ENCODE measurements around the gene ZNF689. TPM values are rescaled to one million over a fixed set of nuclear protein-coding genes. Genes with fewer than 3 reads are reported as not detected.

The ZNF689 gene
- total and polyA plus RNA-seq, 7 donors = 3.6 to 10.3 (median 7.9) TPM

- Histone ChIP-seq H3K36me3 (peaks cover 20 to 63% (median 51%) of the 10 kb centered on the region in 4 donors), H3K27ac (peak overlapping the region; percentile 83 to 97 (median 94)), H3K4me3 (peak overlapping the region; percentile 13 to 96 (median 37)), H3K9me3 (no peaks in the 10 kb centered on the region), H3K27me3 (no peaks in the 10 kb centered on the region), H3K4me1 (peaks cover 0 to 58% (median 55%) of the 10 kb centered on the region in 4 donors)
- peak in 1 of 2 donors; percentile 10 for TF ChIP-seq POLR2A (IDR thresholded peaks at IDR 0.05)
- TF ChIP-seq EP300 (IDR thresholded peaks at IDR 0.05) = no peak
- TF ChIP-seq POLR2AphosphoS5 (IDR thresholded peaks at IDR 0.05) = peak in 2 of 4 donors; percentile 32 to 41
- no peak for TF ChIP-seq CTCF (IDR thresholded peaks at IDR 0.05)
- WGBS, 2 donors = 24 to 36% methylated on average over 32 of the region's 32 CpGs
- intact Hi-C loops (cut with DNase I) = loop anchor here (2.0 to 10.0 kb wide), 4 partner anchors 130 to 842 kb away; partner anchors contain the start of genes FBXL19, PAGR1, PRRT2 and TBX6
- DNase-seq = no peak
These were observed 47.0 kb upstream of the ZNF689 start for GRCh38 chr16:30656974-30657865.

GRCh38 chr16:30656388-30656787, 46.2 kb upstream of the ZNF689 start:
- H3K36me3 ChIP-seq = peaks cover 20 to 55% (median 44%) of the 10 kb centered on the region in 4 donors
- intact Hi-C loops (cut with DNase I) = loop anchor here (2.0 to 10.0 kb wide), 4 partner anchors 130 to 842 kb away; partner anchors contain the start of genes FBXL19, PAGR1, PRRT2 and TBX6

GRCh38 chr16:30655815-30656347, 45.7 kb upstream of the ZNF689 start:
- DNase-seq = no peak
- intact Hi-C loops (cut with DNase I) = loop anchor here (2.0 to 10.0 kb wide), 4 partner anchors 129 to 841 kb away; partner anchors contain the start of genes FBXL19, PAGR1, PRRT2 and TBX6
- 96% methylated on average over 12 of the region's 12 CpGs for WGBS, 2 donors
- TF ChIP-seq EP300 (IDR thresholded peaks at IDR 0.05) (no peak), CTCF (IDR thresholded peaks at IDR 0.05) (no peak), POLR2A (IDR thresholded peaks at IDR 0.05) (no peak), POLR2AphosphoS5 (IDR thresholded peaks at IDR 0.05) (no peak)
- Histone ChIP-seq H3K36me3 (peaks cover 20 to 50% (median 40%) of the 10 kb centered on the region in 4 donors), H3K9me3 (no peaks in the 10 kb centered on the region), H3K27ac (peak overlapping the region in 2 of 4 donors; percentile 28 to 91), H3K4me1 (peaks cover 0 to 52% (median 47%) of the 10 kb centered on the region in 4 donors), H3K27me3 (no peaks in the 10 kb centered on the region), H3K4me3 (no peak overlapping the region)

More at GRCh38 chr16:30656388-30656787, 46.2 kb upstream of the ZNF689 start:
- peaks cover 0 to 57% (median 52%) of the 10 kb centered on the region in 4 donors for H3K4me1 ChIP-seq
- no peak for DNase-seq
- H3K4me3 ChIP-seq = no peak overlapping the region
- 95 to 96% methylated on average over 8 of the region's 8 CpGs for WGBS, 2 donors
- H3K9me3 ChIP-seq = no peaks in the 10 kb centered on the region
- H3K27me3 ChIP-seq = no peaks in the 10 kb centered on the region
- H3K27ac ChIP-seq = peak overlapping the region; percentile 83 to 97 (median 94)
- no peak for TF ChIP-seq EP300 (IDR thresholded peaks at IDR 0.05)
- no peak for TF ChIP-seq POLR2AphosphoS5 (IDR thresholded peaks at IDR 0.05)
- TF ChIP-seq POLR2A (IDR thresholded peaks at IDR 0.05) = no peak
- TF ChIP-seq CTCF (IDR thresholded peaks at IDR 0.05) = no peak

- TF ChIP-seq CTCF (IDR thresholded peaks at IDR 0.05) (no peak), POLR2AphosphoS5 (IDR thresholded peaks at IDR 0.05) (no peak), EP300 (IDR thresholded peaks at IDR 0.05) (no peak)
- no peak for DNase-seq
- intact Hi-C loops (cut with DNase I) = loop anchor here (10.0 kb wide), 3 partner anchors 270 to 840 kb away; partner anchors contain the start of genes FBXL19, PAGR1, PRRT2 and TBX6
- peak overlapping the region in 1 of 4 donors; percentile 11 for H3K27ac ChIP-seq
- H3K36me3 ChIP-seq = peaks cover 20 to 48% (median 39%) of the 10 kb centered on the region in 4 donors
- peaks cover 0 to 45% (median 40%) of the 10 kb centered on the region in 4 donors for H3K4me1 ChIP-seq
- no peaks in the 10 kb centered on the region for H3K27me3 ChIP-seq
- H3K4me3 ChIP-seq = no peak overlapping the region
- 93% methylated on average over 18 of the region's 18 CpGs for WGBS, 2 donors
- H3K9me3 ChIP-seq = no peaks in the 10 kb centered on the region
These were observed 44.7 kb upstream of the ZNF689 start for GRCh38 chr16:30654856-30655255.

Data from sigmoid colon (tissue), 7 donors.